GM15510 (cell line): ENCODE data around the gene MT1M.

Experiments
- POLR2A ChIP-seq: IDR thresholded peaks from 3 replicates; pipeline ENCODE4 v1.6.1; 2011; ENCODE audit warnings: borderline replicate concordance; ENCODE audit not compliant: insufficient read length; ENCODE audit errors: extremely low read depth

Gene MT1M

GRCh38 chr16:56653218-56653617 is 20.8 kb downstream of the MT1M start:
- TF ChIP-seq POLR2A: no peak

- TF ChIP-seq POLR2A: no peak
Observed at GRCh38 chr16:56657555-56658326, 25.3 kb downstream of the MT1M start, which contains the start of gene MT1F. Gene MT1F, plus strand, starts transcription at chr16:56657959. Its CDS starts 100 bp downstream, at chr16:56658059.

- TF ChIP-seq POLR2A: no peak
Observed at GRCh38 chr16:56658327-56658875, 25.9 kb downstream of the MT1M start.

- no peak for TF ChIP-seq POLR2A
Observed at GRCh38 chr16:56662357-56663354, 30.2 kb downstream of the MT1M start.

- TF ChIP-seq POLR2A: no peak
Observed at GRCh38 chr16:56664506-56664905, 32.0 kb downstream of the MT1M start.

GRCh38 chr16:56667581-56668571 is 35.4 kb downstream of the MT1M start, which contains the start of gene MT1G:
Gene MT1G, minus strand, starts transcription at chr16:56668065. Its CDS starts 72 bp downstream, at chr16:56667993.
- TF ChIP-seq POLR2A: no peak

- no peak for TF ChIP-seq POLR2A
Observed at GRCh38 chr16:56669005-56669839, 36.8 kb downstream of the MT1M start, which contains the start of gene MT1H. Gene MT1H, plus strand, starts transcription at chr16:56669814. Its CDS starts 71 bp downstream, at chr16:56669885.

GRCh38 chr16:56669840-56670619 is 37.6 kb downstream of the MT1M start:
- TF ChIP-seq POLR2A: no peak

GRCh38 chr16:56670620-56670934 is 38.1 kb downstream of the MT1M start:
- TF ChIP-seq POLR2A: no peak

- TF ChIP-seq POLR2A: no peak
Observed at GRCh38 chr16:56672761-56673536, 40.5 kb downstream of the MT1M start.

- TF ChIP-seq POLR2A: no peak
Observed at GRCh38 chr16:56673921-56674320, 41.5 kb downstream of the MT1M start.
